Brain pericyte (primary cell): ENCODE measurements around the gene UNCX.

Source experiments
- DNase-seq: peaks from one replicate; pipeline ENCODE4 v3.0.0-alpha.2; 2012; ENCODE audit warnings: low read depth, low spot score

Gene UNCX

DNA sequence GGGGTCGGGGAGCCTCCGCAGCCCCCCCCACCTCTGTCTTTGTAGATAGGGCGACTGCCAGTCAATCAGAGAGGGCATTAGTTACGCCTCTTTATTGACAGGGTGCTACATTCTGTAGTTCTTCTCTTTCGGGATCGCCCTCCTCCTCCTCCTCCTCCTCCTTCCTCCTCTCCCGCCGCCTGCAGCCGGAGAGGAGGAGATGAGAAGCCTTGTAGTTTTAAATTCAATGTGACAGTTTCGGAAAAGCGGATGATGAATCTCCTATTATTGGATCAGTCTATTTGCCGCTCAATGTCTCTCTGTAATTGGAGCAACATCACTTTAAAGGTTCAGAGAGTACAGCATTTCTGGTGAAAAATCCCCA, 587 bp upstream of the UNCX start:
- no peak for DNase-seq

DNA sequence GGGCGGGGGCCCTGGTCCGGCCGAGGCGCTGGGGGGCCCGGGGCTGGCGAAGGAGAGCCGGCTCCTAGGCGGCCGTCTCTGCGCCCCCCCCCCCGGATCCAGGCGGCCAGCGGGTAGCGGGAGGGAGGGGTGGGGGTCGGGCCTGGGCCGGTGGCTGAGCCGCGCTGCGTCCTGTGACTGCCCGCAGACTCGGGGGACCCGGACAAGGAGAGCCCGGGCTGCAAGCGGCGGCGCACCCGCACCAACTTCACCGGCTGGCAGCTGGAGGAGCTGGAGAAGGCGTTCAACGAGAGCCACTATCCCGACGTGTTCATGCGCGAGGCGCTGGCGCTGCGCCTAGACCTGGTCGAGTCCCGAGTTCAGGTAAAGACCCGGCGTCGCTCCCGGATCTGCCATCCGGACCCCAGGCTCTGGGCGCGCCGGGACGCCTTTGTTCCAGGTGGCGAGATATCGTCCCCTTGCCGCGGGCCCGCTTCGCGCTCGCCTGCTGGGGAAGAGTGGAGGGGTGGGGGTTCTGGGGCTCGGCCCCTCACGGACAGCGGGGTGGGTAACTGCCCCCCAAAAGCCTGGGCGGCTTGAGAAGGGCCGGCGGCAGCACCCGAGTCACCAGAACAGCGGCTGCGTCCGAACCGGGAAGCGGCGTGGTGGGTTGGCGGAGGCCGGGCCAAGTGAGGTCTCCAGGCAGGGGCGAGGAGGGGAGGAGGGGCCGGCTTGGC, 819 bp downstream of the UNCX start:
- DNase-seq, result no peak

- DNase-seq, result no peak
Measured at GRCh38 chr7:1234049-1234880, 1.6 kb downstream of the UNCX start.

- no peak for DNase-seq
Measured at GRCh38 chr7:1234881-1235500, 2.3 kb downstream of the UNCX start.

GRCh38 chr7:1235501-1236131, 2.9 kb downstream of the UNCX start:
- DNase-seq, result no peak

DNA sequence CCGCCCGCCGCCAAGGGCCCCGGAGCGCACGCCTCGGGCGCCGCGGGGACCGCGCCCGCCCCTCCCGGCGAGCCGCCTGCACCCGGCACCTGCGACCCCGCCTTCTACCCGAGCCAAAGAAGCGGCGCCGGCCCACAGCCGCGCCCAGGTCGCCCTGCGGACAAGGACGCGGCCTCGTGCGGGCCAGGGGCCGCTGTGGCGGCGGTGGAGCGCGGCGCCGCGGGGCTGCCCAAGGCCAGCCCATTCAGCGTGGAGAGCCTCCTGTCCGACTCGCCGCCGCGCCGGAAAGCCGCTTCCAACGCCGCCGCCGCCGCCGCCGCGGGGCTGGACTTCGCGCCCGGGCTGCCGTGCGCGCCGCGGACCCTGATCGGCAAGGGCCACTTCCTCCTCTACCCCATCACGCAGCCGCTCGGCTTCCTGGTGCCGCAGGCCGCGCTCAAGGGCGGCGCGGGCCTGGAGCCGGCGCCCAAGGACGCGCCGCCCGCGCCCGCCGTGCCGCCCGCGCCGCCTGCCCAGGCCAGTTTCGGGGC, 3.5 kb downstream of the UNCX start:
- no peak for DNase-seq

GRCh38 chr7:1236831-1237701, 4.4 kb downstream of the UNCX start:
- no peak for DNase-seq

- no peak for DNase-seq
Measured at GRCh38 chr7:1237704-1238255, 5.1 kb downstream of the UNCX start.

GRCh38 chr7:1238450-1238882, 5.8 kb downstream of the UNCX start:
- DNase-seq, result no peak

DNA sequence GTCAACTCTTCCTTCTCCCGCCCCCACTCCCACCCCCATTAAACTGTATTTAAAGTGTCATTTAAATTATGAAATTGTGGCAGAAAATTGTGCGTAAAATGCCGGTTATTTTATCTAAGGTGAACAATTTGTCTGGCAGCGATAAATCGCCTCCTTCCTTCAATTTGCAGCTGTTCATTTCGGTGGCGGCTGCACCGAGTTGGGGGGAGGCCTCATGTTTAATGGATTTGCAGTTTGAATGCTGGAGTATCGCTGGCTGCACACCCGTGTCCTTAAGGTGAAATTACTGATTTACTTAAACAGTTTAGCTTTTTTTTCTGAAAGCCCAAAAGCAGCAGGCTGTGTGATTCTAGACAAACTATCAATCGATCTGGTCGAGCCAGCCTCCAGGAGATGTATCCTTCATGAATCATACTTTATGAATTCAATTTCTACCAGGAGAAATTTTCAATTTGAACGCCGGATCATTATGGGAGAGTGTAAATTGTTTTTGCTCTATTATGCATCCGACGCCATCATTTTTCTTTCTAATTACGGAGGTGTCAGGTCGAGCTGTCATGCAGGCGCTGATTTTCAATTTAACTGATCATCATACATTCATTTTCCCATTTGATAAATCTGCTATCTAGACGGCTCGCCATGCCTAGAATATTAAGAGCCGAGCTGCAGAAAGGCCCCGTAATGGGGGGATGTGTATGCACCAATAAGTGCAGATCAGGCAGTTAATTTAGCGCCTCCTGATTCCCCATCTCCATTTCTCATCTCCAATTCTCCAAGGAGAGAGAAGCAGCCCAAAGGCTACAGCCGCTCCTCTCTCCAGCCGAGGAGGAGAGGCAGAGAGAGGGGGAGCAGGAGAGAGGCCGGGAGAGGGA, 6.5 kb downstream of the UNCX start:
- DNase-seq, result no peak

DNA sequence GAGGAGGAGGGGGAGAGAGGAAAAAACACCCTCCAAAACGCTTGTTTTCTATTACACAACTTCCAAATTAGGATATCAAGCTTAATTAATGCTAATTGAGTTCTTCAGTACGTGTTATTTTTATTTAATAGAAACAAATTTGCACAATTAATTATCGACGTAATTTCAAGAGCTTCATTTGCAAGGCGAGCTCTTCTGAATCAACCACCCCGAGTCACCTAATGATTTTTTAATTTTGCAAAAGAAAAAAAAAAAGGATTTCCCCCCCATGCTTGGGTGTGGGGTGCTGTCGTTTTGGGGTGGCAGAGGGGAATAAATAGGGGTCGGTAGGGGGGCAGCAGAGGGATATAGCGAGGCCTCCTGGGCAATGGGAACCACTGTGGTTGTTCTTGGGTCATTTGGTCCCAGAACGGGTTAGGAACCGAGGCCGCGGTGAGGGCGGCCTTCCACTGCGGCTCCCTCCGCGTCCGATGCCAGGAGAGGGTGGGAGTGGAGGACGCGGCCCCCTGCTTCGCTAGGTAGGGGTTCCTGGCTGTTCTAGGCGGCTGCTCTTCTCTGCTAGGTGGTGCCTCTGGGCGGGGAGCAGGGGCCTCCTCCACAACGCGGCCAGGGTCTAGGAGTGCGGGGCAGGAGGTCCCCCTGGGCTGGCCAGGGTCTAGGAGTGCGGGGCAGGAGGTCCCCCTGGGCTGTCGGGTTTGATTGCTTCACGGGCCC, 7.3 kb downstream of the UNCX start:
- DNase-seq, result no peak

DNA sequence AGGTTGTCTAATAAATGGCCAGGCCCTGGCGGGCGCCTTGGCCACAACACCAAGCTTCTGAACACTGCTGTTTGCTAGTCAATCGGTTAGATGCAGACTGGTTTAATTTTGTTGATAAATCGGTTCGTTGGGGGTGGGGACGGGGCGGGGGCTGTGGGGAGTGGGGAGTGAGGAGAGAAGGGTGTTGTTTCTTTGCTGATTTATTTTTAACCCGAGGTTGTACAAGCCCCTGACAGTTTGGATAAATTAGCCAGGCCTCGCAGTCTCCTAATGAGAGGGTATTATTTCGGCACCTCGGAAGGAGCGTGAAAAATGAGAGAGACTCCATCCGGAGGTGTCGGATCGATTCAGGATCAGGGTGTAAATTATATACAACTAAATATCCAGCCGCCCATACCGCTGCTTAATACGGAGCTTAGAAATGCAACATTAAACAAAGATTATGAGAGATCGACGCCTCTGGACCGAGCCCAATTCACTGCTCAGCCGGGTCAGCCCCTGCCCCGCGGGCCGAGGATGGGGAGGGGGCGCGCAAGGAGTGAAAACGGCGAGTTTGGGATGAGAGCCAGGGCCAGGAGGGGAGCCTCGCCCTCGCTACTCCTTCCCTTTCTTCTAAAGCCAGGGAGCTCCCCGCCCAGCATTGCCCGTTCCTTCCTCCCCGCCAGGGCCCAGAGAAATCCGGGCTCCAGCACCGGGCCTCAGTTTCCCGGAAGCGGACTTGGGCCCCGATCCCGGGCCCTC, 8.0 kb downstream of the UNCX start:
- no peak for DNase-seq

DNA sequence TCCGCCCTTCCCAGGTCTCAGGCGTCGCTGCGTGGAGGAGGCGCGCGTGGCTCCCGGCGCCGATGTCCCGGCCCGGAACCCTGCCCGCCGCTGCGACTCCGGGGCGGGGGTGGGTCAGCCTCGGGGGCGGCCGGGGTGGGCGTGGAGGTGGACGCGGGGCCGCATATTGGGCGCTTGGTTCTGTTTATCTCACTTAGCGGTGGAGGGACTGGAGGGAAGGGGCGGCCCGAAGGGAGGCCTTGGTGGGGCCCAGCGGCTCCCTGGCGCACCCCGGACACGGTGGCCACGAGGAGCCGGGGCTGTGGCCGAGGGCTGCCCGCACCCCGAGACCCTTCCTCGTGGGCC, 8.6 kb downstream of the UNCX start:
- DNase-seq, result no peak

GRCh38 chr7:1241603-1242255, 9.1 kb downstream of the UNCX start:
- no peak for DNase-seq

DNA sequence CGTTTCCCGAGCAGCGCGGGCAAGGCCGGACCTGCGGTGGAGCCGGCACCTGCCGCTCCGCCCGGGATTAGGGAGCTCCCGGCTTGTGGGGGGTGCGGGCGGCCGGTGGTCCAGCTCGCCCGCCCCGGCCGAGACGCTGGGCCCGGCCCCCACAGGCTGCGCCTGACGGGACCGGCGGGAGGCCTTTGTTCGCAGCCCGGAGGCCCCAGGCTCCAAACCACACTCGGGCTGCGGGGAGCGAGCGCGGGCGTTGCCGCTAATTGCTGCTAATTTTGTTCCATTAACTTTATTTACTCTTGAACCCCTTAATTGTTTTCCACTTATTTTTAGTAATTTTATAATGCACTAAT, 9.6 kb downstream of the UNCX start:
- DNase-seq, result no peak

GRCh38 chr7:1242606-1243289, 10.1 kb downstream of the UNCX start:
- DNase-seq, result no peak

- no peak for DNase-seq
Measured at GRCh38 chr7:1243290-1243963, 10.8 kb downstream of the UNCX start.
